T-helper 1 cell treated with Interleukin-12 subunit alpha and Interleukin-12 subunit beta and Interleukin-4 antibody, amounts not matched to agents 30 ng/mL and 1 ng/mL, for 36 hours (primary cell): ENCODE measurements around the gene LGI1. TPM values are rescaled to one million over a fixed set of nuclear protein-coding genes. Genes with fewer than 3 reads are reported as not detected.

Source experiments
- intact Hi-C: fragments of 100-400 bp; cut with micrococcal nuclease; formaldehyde crosslinking; loops from one replicate; pipeline ENCODE4 v1.15.1; 2024
- total RNA-seq: library from RNA; stranded (reverse); gene quantifications from 2 replicates; pipeline ENCODE4 v1.2.3, GENCODE V29; 2022

LGI1 gene
- total RNA-seq, result not detected in 2 replicates

DNA sequence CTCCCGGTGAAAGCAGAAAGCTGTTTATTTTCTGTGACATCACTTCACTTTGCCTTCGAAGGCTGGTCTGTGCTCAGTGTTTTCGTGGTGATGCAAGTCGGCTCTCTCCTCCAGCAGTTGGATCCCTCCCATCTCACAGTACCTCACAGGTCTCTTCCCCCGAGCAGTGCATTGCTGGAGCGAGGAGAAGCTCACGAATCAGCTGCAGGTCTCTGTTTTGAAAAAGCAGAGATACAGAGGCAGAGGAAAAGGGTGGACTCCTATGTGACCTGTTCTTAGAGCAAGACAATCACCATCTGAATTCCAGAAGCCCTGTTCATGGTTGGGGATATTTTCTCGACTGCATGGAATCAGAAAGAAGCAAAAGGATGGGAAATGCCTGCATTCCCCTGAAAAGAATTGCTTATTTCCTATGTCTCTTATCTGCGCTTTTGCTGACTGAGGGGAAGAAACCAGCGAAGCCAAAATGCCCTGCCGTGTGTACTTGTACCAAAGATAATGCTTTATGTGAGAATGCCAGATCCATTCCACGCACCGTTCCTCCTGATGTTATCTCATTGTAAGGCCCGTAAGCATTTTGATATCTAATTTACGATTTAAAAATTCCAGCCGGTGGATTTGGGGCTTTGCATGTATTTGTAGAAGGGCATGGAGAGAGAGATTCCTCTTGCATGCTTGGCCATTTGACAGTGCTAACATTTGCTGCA, at the start of gene LGI1:
LGI1 (plus strand) TSS at position 136 of the 707 bp plus-strand sequence; CDS start at position 345, 209 bp downstream.
- intact Hi-C loops, result no loop called here

- intact Hi-C loops, result no loop called here
Observed at GRCh38 chr10:93710333-93710909, 47.3 kb upstream of the LGI1 start.

DNA sequence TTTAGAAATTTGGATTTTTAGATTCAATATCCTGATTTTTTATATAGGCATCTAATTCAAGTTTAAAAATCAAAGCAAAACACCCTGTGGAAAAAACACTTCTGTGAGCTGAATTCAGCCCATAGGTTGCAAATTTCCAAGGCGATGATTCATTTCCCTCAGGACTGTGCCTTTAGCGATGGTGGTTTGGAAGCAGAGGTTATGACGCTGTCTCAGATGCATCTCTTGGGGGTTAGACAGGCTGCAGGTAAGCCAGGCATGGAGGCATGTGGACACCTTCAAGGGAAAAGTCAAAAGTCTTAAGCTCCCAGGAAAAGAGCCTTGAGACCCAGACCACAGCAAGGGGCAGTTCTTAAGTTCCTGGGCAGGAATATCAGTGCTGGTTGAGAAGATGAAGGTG, 45.8 kb upstream of the LGI1 start:
- intact Hi-C loops, result no loop called here

DNA sequence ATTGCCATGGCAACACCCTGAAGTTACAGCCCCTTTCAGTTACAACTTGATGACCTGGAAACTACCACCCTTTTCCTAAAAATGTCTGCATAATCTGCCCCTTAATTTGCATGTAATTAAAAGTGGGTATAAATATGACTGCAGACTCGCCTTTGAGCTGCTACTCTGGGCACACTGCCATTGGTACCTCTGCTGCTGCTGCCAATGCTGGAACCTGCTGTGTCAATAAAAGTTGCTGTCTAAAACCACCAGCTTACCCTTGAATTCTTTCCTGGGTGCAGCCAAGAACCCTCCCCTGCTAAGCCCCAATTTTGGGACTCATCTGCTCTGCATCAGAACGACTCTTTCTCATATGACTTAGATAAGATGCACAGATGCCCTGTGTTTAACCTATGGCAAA, 45.1 kb upstream of the LGI1 start:
- intact Hi-C loops, result no loop called here

GRCh38 chr10:93715345-93715744, 42.4 kb upstream of the LGI1 start:
- intact Hi-C loops, result no loop called here

DNA sequence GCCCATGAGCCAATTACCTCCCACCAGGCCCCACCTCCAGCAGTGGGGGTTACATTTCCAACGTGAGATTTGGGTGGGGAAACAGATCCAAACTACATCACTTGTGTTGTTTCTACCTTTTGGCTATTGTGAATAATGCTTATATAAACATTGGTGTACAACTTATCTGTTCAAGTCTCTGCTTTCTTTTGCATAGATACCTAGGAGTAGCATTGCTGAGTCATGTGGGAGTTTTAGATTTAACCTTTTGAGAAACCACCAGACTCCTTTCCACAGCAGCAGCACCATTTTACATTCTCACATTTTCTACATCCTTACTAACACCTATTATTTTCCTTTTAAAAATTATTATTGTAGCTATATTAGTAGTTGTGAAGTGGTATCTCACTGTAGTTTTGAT, 41.0 kb upstream of the LGI1 start:
- intact Hi-C loops, result no loop called here

GRCh38 chr10:93718937-93719725, 38.6 kb upstream of the LGI1 start:
- intact Hi-C loops, result no loop called here

DNA sequence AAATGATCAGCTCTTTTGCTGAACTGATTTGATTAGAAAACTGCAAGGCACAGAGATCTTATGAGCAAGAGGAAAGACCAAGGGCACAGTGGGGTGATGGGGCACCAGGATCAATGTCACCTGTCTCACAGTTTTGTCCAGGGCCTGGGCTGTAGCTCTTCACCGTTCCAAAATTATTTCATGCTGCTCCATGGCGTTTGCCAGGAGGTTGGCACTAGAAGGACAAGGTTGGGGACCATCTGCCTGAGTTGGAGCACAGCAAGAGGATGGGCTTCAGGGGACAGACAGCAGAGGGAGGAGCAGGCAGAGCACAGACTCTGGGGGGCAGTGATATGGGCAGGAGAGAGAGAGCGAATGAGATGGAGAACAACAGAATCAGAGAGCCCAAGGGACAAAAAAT, 37.8 kb upstream of the LGI1 start:
- intact Hi-C loops, result no loop called here

GRCh38 chr10:93722550-93722949, 35.2 kb upstream of the LGI1 start:
- intact Hi-C loops, result no loop called here

- intact Hi-C loops, result no loop called here
Observed at GRCh38 chr10:93723153-93723552, 34.6 kb upstream of the LGI1 start.

DNA sequence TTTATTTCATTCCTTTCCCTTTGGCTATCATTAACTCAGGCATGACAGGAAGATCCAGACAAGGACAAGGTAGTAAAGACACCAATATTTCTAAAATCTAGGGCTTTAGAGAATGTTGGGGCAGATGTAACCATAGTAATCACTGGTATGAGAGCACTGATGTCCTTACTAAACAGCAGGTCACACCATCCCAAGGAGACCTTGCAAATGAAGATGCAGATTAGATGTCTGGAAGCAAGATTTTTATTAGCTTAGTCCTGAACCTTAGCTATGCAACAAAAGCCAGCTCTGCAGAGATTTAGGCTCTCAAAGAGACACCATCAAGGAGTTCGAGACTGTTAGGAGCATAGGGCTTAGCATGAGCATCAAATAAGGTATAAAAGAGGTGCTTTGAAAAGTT, 31.7 kb upstream of the LGI1 start:
- intact Hi-C loops, result no loop called here

DNA sequence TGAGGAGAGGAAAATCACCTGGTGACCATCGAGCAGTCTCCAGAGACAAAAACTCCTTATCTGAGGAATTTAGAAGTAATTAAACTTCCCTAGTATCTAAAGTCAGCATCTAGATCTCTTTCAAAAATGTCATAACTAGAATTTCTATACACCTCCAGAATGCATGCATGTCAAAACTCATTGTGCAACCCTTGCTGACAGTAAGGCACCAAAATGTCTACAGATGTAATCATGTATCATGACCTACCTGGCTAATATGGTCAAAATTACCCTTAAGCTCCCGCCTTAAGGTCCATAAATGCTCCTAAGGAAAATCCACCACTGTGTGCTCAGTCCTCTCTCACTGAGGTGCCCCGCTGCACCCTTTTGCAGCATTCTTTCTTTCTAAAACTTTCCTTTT, 16.4 kb upstream of the LGI1 start:
- intact Hi-C loops, result no loop called here

DNA sequence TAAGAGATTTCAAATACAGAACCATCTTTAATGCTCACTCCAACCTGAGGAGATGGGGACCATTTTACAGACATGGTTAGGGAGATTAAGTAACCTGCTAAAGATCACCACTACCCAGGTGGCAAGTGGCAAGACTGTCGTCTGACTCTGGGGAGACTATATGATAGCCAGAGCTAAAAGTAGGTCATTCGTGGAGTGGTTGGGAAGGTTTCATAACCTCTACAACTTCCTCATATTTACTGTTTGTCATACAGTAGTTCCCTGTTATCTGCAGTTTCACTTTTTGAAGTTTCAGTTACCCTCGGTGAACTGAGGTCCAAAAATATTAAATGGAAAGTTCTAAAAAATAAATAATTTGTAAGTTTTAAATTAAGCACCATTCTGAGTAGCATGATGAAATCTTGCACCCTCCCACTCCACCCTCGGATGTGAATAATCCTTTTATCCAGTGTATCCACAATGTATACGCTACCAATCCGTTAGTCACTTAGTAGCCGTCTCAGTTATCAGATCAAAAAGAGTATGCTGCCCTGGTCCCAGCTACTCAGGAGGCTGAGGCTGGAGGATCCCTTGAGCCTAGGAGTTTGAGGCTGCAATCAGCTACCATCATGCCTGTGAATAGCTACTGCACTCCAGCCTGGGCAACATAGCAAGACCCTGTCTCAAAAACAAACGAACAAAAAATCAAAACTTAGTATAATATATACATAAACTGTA, 14.9 kb upstream of the LGI1 start:
- intact Hi-C loops, result no loop called here

GRCh38 chr10:93745408-93746065, 12.2 kb upstream of the LGI1 start:
- intact Hi-C loops, result no loop called here

- intact Hi-C loops, result no loop called here
Observed at GRCh38 chr10:93746844-93747284, 10.9 kb upstream of the LGI1 start.

- intact Hi-C loops, result no loop called here
Observed at GRCh38 chr10:93749218-93749799, 8.4 kb upstream of the LGI1 start.

- intact Hi-C loops, result no loop called here
Observed at GRCh38 chr10:93751124-93751523, 6.6 kb upstream of the LGI1 start.

- intact Hi-C loops, result loop anchor here (1.0 kb wide), 1 partner anchor 50 kb away; the partner anchor contains the start of gene FRA10AC1
Observed at GRCh38 chr10:93751832-93752231, 5.9 kb upstream of the LGI1 start.

DNA sequence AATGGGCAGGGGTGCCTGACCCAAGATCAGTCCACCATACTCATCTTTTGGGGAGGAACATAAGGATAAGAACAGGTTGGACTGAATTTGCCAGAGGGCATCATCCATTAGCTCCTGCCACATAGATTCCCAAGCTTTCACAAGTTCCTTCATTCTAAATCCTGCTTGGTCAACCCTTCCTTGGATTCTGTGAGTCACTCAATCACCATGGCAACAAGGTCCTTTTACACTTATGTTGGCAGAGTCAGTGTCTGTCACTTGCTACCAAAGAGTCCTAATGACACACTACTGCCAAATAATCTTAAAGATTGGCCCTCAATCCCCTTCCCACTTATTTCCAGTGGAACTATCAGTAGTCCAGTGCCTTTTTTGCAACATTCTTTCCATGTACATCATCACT, 5.0 kb upstream of the LGI1 start:
- intact Hi-C loops, result loop anchor here (1.0 kb wide), 1 partner anchor 50 kb away; the partner anchor contains the start of gene FRA10AC1

DNA sequence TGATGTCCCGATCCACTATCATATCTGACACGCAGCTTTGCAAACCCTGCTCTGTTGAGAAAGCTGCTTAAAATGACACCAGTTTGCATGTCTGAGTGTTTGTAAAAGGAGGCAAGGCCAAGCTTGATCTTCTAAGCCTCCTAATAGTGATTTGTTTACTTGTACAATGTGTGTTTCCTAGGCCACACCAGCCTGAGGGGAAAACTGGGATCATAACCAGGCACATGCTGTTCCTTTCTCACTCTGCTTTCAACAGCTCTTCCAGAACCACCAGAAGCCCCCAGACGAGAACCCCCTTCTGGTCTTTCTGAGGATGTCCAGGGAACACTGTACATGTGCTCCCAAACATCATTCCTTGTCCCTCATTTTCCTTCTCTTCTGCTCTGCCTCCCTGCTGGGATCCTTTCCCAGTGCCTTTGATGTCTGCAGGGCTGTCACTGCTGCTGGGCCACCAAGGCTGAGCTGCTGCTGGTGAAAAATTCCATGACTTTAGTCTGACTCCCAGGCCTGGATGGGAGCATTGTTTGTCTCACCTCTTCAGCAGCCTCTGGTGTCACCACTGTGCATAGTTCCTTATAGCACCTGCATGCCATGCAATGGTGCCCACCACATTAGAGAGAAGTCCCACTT, 4.0 kb upstream of the LGI1 start:
- intact Hi-C loops, result no loop called here
